Ascending aorta (tissue), 2 donors: ENCODE data around the gene FOXA2. TPM values are rescaled to one million over a fixed set of nuclear protein-coding genes. Genes with fewer than 3 reads are reported as not detected.

Source experiments
- DNase-seq, 2 donors: peaks; one replicate each; pipeline ENCODE4 v3.0.0-alpha.2; 2019; ENCODE audit warnings: low spot score in 2 of 2
- H3K27ac ChIP-seq, 2 donors: fragments of 200-600 bp; sonication (generic); one replicate each; pipeline ENCODE4 v1.5.1; 2016 to 2017; ENCODE audit warnings: mild to moderate bottlenecking in 1 of 2
- H3K27me3 ChIP-seq: fragments of 200-600 bp; sonication (generic); one replicate; pipeline ENCODE4 v1.5.1; 2017
- H3K36me3 ChIP-seq, 2 donors: fragments of 200-600 bp; sonication (generic); one replicate each; pipeline ENCODE4 v1.5.1; 2016
- H3K4me1 ChIP-seq, 2 donors: fragments of 200-600 bp; sonication (generic); one replicate each; pipeline ENCODE4 v1.5.1; 2016 to 2017; ENCODE audit warnings: mild to moderate bottlenecking in 1 of 2
- H3K4me3 ChIP-seq, 2 donors: fragments of 200-600 bp; sonication (generic); one replicate each; pipeline ENCODE4 v1.5.1; 2016 to 2017; ENCODE audit warnings: mild to moderate bottlenecking in 1 of 2
- H3K9me3 ChIP-seq, 2 donors: fragments of 200-600 bp; sonication (generic); one replicate each; pipeline ENCODE4 v1.5.1; 2016
- CTCF ChIP-seq, 3 experiments: fragments of 200-600 bp in 2 of 3; fragments of 450-650 bp in 1 of 3; sonication (generic) in 2 of 3; IDR thresholded peaks; one replicate each; pipeline ENCODE4 v1.5.1; 2016 to 2019; ENCODE audit warnings: antibody characterized with exemption in 3 of 3, mild to moderate bottlenecking in 1 of 3, moderate library complexity in 1 of 3
- intact Hi-C: fragments of 100-400 bp; cut with DNase I; formaldehyde crosslinking; loops from one replicate; pipeline ENCODE4 v1.15.1; 2023
- total RNA-seq: library from RNA; depleted of rRNA; stranded (reverse); fragments of >200 nt; gene quantifications from one replicate; pipeline ENCODE4 v1.1.0, GENCODE V29; 2016

Gene FOXA2
- total RNA-seq, 1 donor from 2014 or later = not detected

GRCh38 chr20:22620342-22620741, 36.0 kb upstream of the FOXA2 start:
- Histone ChIP-seq H3K27me3 (no peaks in the 10 kb centered on the region), H3K36me3 (no peaks in the 10 kb centered on the region), H3K9me3 (no peaks in the 10 kb centered on the region), H3K27ac (no peak overlapping the region), H3K4me1 (no peaks in the 10 kb centered on the region), H3K4me3 (no peak overlapping the region)
- intact Hi-C loops = no loop called here
- no peak for DNase-seq
- TF ChIP-seq CTCF (IDR thresholded peaks at IDR 0.05) = no peak

- Histone ChIP-seq H3K36me3 (no peaks in the 10 kb centered on the region), H3K27ac (no peak overlapping the region), H3K27me3 (no peaks in the 10 kb centered on the region), H3K4me1 (no peaks in the 10 kb centered on the region), H3K9me3 (no peaks in the 10 kb centered on the region), H3K4me3 (no peak overlapping the region)
- no peak for DNase-seq
- no peak for TF ChIP-seq CTCF (IDR thresholded peaks at IDR 0.05)
- intact Hi-C loops = no loop called here
Observed at GRCh38 chr20:22619806-22620205, 35.4 kb upstream of the FOXA2 start.

GRCh38 chr20:22619272-22619671, 34.9 kb upstream of the FOXA2 start:
- TF ChIP-seq CTCF (IDR thresholded peaks at IDR 0.05) = no peak
- Histone ChIP-seq H3K36me3 (no peaks in the 10 kb centered on the region), H3K27ac (no peak overlapping the region), H3K4me3 (no peak overlapping the region), H3K9me3 (no peaks in the 10 kb centered on the region), H3K4me1 (no peaks in the 10 kb centered on the region), H3K27me3 (no peaks in the 10 kb centered on the region)
- intact Hi-C loops = no loop called here
- DNase-seq = no peak

- H3K9me3 ChIP-seq = no peaks in the 10 kb centered on the region
- no peak for TF ChIP-seq CTCF (IDR thresholded peaks at IDR 0.05)
- no peak overlapping the region for H3K27ac ChIP-seq
- intact Hi-C loops = no loop called here
- no peaks in the 10 kb centered on the region for H3K27me3 ChIP-seq
- no peak overlapping the region for H3K4me3 ChIP-seq
- H3K36me3 ChIP-seq = no peaks in the 10 kb centered on the region
- H3K4me1 ChIP-seq = no peaks in the 10 kb centered on the region
- DNase-seq = no peak
Observed at GRCh38 chr20:22617160-22617559, 32.8 kb upstream of the FOXA2 start.

- Histone ChIP-seq H3K36me3 (no peaks in the 10 kb centered on the region), H3K9me3 (no peaks in the 10 kb centered on the region), H3K27me3 (no peaks in the 10 kb centered on the region), H3K4me3 (no peak overlapping the region), H3K27ac (no peak overlapping the region), H3K4me1 (no peaks in the 10 kb centered on the region)
- TF ChIP-seq CTCF (IDR thresholded peaks at IDR 0.05) = no peak
- no peak for DNase-seq
- intact Hi-C loops = no loop called here
Observed at GRCh38 chr20:22616551-22616950, 32.2 kb upstream of the FOXA2 start.

- no peak for TF ChIP-seq CTCF (IDR thresholded peaks at IDR 0.05)
- no peaks in the 10 kb centered on the region for H3K27me3 ChIP-seq
Observed at GRCh38 chr20:22615425-22615824, 31.1 kb upstream of the FOXA2 start.

More at GRCh38 chr20:22615425-22615824, 31.1 kb upstream of the FOXA2 start:
- Histone ChIP-seq H3K4me3 (no peak overlapping the region), H3K27ac (no peak overlapping the region), H3K4me1 (no peaks in the 10 kb centered on the region), H3K36me3 (no peaks in the 10 kb centered on the region), H3K9me3 (no peaks in the 10 kb centered on the region)
- DNase-seq = no peak
- intact Hi-C loops = no loop called here
